Stimulated activated CD8-positive, alpha-beta memory T cell treated with anti-CD3 and anti-CD28 coated beads, Interleukin-7, amount 100 ng/mL, for 24 hours (primary cell): Measurements from ENCODE around the gene MBD2.
"Not testable (repeated sequence)": the region's sequence is repeated elsewhere in the genome, so short reads cannot be mapped to it uniquely, and the experiment has no call there.

Source experiments
- DNase-seq: peaks from one replicate; pipeline ENCODE4 v3.0.0-alpha.2; 2020; ENCODE audit warnings: low read depth

MBD2 gene

DNA sequence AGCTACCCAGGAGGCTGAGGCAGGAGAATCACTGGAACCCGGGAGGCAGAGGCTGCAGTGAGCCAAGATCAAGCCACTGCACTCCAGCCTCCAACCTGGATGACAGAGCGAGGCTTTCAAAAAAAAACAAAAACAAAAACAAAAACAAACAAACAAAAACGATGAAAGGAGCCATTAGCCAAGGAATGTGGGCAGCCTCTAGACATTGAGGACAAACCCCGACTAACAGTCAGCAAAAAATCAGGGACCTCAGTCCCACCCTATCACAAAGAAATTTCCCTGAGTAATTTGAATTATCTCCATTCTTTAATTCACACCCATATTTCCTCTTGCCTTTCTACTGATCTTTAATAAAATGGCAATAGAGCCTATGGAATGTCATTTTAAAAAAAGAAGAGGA is 75.8 kb downstream of the MBD2 start:
- no peak for DNase-seq

DNA sequence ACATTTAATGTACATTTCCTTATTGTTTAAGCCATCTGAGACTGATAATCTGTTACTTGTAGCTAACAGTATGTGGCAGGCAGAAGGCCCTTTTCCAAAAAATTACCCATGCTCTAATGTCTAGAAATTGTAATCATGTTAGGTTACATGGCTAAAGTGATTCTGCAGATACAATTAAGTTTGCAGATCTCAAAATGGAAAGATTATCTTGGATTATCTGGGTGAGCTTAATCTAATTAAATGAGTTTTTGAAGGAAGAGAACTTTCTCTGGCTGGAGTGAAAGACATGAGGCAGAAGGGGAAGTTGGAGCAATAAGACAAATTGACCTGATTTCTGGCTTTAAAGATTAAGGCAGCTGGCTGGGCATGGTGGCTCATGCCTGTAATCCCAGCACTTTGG is 76.3 kb downstream of the MBD2 start:
- DNase-seq: no peak

DNA sequence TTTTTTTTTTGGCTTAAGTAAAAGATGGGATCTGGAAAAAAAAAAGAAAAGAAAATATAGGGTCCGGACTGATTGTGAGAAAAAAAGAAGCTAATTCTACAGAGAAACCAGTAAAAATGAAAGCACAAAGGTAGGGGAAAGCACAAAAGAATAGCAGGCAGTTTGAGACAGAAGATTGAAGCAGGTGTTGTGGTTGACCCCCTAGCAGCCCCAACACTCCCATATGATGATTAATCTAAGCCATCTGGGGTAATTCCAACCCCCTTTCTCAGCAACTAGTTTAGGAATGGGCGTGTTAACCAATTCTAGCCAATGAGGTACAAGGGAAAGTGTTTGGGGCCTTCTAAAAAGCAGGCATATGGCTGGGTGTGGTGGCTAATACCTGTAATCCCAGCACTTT is 77.0 kb downstream of the MBD2 start:
- DNase-seq: no peak

DNA sequence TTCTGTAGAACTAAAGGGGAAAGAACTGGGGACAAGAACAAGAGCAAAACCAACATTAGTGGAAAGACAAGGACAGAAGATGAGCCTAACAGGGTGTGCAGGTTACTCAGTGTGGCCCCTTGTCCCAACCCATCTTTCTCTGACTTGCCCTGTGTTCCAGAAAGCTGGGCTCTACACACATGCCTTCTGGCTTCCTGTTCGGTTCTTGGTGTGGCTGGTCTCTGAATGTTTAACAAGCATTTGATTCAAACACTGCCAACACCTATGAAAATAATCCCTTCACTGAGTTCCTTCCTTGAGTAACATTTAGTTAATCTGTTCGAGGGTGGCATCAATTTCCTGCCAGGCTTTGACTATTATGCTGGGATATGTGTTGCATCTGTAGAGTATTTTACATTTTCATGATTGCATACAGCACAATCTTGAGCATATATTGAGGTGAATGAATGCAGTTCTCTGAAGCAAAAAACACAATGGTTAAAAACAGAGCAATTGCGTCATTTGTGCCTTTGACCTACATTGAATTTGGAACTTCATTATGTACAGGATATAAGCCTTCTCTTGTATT is 83.3 kb downstream of the MBD2 start:
- no peak for DNase-seq

DNA sequence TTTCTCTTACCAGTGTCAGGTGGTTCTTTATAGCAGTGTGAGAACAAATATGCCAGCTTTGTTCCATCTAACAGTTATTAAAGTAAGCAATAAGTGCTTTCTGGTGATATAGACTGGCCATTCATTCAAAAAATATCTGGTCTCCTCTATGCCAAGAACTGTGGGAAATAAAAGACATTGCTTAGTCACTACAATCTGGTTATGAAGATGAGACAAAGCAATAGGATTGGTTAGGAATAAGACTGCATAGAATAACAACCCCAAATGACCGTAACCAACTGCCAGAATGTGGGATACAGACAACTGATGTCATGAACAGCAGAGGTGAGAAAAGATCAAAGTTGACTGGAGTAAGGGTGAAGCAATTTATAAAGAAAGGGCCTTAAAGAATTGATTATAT is 83.8 kb downstream of the MBD2 start:
- no peak for DNase-seq

DNA sequence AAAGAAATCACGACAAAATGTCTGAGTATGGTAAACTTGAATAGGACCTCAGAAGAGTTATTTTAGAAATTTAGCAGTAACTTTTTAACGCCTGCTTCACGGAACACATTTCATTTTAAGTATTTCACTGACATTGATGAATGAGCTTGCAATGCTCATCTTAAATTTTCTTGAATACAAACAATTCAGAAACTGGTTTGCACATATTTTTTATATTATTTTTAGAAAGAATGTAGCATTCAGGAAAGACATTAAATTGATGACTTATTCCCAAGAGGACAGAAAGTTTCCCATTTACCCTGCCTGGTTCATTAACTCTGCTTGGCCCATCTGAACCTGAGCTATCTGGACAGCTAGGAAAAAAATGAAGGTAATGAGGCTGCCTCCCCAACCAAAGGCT is 89.3 kb downstream of the MBD2 start:
- no peak for DNase-seq

DNA sequence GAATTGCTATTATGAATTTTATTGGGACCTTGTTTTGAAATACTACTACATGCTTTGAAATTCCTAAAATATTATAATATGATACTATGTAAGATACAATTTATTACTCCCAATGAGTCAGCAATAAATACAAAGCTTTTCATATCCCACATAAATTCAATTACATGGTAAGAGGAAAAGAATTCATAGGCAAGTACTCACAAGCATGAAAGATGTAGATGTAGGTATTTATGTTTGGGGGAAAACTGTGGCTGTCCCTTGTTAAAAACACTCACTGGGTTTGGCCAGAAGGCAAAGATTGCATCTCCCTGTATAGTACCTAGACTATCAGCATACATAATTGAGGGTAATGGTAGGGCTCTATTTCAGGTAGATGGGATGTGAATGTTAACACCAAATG is 90.4 kb downstream of the MBD2 start:
- DNase-seq: no peak

DNA sequence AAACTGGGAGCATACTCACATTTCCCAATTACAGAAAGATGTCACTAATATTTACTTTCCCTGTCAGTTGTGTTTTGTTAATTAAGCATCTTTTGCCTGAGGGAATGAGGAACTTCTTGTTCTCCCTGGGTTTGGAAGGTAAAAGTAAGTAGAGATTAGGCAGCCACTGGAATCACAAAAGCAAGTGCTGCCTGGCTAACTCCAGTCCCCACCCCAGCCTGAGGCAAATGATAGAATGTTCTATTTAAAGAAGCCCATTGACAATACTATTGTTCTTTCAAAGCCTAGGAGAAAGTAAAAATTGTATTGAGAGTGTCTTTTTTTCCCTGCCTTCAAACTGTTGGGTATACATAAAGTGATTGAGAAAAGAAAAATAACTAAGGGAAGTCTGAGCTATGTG is 93.8 kb downstream of the MBD2 start:
- DNase-seq: no peak

DNA sequence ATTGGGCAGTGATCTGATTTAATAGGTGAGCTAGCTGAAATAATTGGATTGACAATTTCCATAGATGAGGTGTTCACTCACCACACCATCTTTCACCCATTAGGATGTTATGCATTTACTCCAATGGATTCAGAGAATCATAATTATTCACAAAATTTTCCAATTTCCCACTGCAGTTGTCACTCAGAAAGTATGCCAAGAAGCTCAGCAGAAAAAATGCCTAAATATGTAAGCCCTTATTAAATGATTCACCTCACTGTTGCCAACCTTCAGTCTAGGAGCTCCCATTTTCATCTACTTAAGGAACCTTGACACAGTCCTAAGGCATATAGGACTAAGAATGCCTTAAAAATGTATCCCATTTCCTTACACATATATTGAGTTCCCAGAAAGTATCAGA is 94.3 kb downstream of the MBD2 start:
- DNase-seq: no peak

DNA sequence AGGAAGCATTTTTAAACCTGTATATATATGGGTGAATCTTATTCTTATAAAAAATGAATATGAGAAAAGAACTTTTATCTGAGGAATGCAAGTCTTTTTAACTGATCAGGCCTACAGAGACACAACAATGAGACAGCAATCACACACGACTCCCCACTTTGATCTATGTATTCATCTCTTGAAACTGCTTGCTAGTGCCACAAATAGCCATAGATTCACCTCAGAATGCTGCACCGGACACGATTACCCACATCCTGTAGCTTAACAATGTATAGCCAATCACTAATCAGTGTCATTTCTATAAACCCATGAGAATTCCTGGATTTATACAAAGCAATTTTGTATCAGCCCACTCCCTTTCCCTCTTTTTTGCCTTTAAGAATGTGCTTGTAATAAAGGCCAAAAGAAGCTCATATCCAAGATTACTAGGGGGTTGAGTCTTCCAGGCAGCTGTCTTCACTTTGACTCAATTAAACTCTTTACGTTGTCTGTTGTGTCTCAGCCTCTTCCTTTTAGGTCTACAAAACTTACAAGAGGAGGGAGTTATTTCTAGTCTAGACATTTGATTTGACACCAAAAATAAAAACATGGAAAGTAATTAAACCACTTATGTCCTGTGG is 94.9 kb downstream of the MBD2 start:
- no peak for DNase-seq

DNA sequence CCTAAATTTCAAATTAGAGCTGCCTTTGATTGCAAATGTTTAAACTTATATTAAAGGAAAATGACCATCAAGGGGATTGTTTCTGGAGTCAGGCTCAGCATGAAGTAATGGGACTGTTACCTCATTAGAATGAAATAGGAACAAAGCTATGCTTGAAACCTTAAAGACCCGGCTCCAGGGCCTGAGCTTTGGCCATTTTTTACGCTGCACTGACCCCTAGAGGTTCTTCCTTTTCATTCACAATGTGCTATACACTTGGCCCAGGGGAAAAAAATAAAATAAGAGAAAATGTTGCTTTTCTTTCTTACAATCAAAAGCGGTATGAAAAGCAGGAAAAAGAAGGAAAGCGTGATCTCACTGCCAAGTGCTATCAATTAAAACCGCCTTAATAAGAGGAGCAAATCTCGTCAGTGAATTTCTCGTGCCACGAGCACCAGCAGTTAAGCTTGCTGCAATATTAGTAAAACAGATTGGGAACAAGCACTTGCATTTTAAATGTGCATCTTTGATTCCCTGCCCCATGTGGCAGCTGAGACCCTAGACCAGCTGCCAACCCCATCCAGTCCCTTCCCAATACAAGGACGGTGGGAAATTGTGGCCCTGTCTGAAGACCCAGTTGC is 96.6 kb downstream of the MBD2 start:
- DNase-seq: no peak

DNA sequence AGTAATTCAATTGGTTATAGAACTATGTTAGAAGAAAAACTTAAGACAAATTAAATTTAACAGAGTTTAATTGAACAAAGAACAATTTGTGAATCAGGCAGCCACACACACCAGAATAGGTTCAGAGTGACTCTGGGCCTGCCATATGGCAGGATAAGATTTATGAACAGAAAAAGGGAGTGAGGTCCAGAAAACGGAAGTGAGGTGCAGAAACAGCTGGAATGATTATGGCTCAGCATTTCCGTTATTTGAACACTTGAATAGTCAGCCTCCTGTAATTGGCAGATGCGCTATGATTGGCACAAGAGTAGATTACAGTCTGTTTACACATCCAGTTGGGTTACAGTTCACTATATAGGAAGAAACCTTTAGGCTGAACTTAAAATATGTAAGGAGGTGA is 99.0 kb downstream of the MBD2 start:
- no peak for DNase-seq

DNA sequence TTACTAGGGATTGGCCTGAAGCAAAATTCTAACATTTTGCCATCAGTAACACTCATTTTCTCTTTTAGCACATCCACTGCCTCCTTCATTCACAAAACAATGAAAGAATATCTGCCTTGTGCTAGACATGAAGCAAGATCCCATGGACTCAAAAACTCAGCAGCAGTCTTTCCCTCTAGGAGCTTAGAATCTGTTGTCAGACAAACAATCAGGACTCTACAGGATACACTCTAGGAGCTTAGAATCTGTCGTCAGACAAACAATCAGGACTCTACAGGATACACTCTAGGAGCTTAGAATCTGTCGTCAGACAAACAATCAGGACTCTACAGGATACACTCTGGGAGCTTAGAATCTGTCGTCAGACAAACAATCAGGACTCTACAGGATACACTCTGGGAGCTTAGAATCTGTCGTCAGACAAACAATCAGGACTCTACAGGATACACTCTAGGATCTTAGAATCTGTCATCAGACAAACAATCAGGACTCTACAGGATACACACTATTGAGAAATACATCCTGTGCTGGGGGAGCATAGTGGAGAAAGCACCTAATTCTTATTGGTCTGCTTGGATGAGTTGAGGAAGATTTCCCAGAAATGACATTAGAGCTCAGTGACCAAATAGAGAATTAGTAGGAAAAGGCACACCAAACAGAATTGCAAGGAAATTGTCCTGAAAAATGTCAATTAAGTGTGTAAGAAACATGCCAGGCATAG is 100.6 kb downstream of the MBD2 start:
- not testable (repeated sequence) for DNase-seq

DNA sequence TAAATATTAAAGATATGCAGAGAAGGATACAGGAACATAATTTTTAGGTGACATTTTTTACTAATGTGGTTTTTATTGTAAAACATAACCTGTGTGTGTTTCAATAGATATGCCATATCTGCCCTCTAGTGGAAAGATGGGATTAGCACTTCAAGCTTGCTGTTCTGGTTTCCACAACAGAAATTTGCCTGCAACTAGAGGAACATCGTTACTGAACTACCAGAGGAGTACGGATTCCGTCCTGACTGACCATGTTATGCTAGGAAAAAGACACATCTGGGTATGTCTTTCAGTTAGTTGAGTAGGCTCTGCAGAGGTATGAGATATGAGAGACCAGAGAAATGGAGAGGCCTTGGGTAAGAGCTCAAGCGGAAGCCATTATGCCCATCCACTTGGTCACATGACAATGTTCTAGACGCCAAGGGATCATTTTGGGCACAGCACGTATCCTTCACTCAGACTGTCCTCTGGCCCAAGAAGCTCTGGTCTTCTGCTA is 104.9 kb downstream of the MBD2 start:
- no peak for DNase-seq

DNA sequence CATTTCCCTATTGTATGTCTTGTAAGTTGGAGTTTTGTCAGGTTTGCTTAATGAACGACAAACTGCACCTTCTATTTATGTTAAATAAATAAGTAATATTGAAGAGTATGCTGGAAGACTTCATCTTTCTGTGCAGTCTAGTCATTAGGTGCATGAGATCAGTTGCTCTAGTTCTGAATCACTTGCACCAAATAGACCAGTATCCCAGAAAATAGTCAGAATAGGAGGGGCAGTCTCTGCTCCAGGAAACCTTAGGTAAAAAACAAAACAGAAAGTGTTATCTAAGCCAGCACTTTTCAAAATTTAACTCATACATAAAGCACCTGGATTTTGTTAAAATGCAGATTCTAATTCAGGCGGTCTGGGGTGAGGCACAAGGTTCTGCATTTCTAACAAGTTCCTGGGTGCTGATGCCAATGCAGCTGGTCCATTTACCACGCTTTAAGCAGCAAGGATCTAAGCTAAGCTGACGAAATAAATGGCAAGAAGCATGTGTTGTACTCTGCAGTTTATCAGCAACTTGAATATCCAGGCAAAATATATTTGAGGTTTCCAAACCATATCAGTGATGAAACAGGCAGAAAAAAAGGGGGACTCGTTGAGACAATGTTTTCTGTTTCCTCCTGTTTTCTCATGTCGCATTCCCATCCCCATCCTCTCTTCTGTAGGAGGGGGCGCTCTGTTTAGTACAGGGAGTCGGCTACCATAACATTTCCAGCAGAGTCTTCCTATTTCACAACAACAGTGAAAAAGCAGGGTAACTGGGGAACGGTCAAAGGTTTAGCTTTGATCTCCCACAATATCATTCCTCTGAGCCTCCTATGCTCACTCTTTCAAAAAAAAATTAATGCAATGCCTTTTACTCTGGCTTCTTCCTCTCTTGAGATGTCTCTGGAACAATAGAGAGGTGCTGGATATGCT is 106.4 kb downstream of the MBD2 start:
- no peak for DNase-seq

DNA sequence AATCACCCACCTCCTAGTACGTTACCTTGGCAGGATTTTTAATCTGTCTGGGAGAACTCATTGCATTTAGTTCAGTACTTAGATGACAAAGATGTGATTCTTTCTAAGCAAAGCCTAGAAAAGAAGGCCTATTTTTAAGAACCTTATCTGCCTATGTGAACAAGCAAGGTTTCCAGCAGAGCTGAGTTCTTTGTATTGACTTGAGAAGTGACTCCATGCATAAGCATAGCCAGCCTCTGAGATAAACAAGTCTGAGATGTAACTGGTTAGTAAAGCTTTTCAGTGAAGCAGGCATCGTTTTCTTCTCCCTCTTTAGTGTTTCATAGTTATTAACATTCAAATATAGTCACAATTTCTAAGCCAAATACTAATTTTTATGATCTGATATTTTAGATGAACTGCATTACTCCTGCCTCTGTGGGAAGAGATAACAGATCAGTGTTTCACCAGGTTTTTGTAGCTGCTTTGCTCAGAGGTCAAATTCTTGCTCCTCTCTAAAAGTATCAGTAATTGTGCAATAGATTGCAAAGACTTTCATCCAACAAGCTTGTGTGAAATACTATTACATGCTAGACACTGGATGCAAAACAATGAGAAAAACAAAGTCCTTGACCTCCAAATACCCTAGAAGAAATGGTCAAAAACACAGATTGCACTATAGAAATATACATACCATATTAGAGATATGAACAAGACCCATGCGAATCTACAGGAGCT is 107.8 kb downstream of the MBD2 start:
- DNase-seq: no peak

DNA sequence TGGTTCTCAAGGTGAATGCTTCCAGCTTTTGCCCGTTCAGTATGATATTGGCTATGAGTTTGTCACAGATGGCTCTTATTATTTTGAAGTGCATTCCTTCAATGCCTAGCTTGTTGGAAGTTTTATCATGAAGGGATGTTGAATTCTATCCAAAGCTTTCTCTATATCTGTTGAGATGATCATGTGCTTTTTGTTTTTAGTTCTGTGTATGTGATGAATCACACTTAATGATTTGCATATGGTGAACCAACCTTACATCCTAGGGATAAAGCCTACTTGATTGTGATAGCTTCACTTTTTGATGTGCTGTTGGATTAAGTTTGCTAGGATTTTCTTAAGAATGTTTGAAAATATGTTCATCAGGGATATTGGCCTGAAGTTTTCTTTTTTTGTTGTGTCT is 112.1 kb downstream of the MBD2 start:
- DNase-seq: no peak

DNA sequence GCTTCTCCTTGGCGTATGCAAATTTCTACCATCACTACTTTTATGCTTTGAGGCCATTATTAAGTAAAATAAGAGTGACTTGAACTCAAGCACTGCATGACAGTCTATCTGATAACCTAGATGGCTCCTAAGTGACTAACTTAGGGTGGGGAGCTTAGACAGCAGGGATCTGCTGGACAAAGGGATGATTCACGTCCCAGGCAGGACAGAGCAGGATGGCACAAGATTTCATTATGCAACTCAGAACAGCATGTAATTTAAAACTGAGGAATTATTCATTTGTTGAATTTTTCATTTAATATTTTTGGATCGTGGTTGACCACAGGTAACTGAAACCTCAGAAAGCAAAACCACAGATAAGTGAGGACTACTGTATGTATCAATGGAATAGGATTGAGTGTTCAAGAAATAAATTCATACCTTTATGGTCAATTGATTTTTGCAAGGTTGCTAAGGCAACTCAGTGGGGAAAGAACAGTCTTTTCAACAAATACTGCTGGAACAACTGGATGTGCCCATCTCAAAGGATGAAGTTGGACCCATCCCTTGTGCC is 115.3 kb downstream of the MBD2 start:
- DNase-seq: no peak

DNA sequence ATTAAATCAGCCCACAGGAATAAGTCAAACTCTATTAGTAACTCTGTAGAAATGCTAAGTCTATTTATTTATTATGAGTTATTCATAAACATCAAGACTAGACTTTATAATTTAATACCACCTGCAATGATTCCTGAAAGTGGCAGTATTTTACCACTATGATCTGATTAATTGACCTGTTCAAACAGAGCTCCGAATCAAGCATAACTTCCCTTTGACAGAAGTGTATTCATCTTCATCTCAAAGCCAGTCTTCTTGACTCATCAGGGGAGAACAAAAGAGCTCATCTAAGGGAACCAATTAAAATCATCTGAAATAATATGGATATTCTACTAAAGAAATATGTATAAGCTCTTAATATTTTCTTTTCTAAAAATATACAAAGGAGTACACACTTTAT is 122.3 kb downstream of the MBD2 start:
- DNase-seq: no peak
